Measurements from ENCODE around the gene SOS2. TPM values are rescaled to one million over a fixed set of nuclear protein-coding genes. Genes with fewer than 3 reads are reported as not detected.

The SOS2 gene
- total and polyA plus RNA-seq, 2 of the 4 experiments (the other 2 are of a cell fraction), result 6.3 to 10.9 TPM

DNA sequence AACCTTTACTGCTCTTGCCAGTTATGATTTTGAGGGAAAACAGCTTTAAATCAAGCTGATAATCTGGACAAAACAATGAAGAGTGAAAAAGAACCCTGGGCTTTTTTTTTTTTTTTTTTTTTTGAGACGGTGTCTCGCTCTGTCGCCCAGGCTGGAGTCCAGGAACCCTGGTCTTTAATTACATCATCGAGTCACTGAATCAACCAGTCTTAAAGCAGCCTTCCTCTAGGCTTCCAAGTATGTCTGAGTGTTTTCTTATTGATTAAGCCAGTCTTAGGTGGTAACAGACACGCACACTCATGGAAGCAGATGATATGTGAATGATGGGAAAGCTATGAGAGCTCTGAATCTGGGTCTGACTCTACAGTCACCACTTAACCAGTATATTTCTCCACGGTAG, 109.1 kb downstream of the SOS2 start:
- no peak overlapping the region for H3K14ac ChIP-seq (replicated peaks; ENCODE audit: low read depth, low read length)
- no CpG with 5 or more reads among the region's 6 CpGs for WGBS, 2 experiments (ENCODE audit: extremely low coverage in 2 of 2, insufficient read length in 1 of 2)
- H3K4me2 ChIP-seq (ENCODE audit: low read depth, low read length), result no peak overlapping the region

More for the DNA sequence above, 109.1 kb downstream of the SOS2 start:
- H3K23ac ChIP-seq (ENCODE audit: low read depth, low read length), result no peak overlapping the region
- no peak overlapping the region for H4K8ac ChIP-seq (ENCODE audit: low read depth in 2 of 2, low read length in 2 of 2)
- H3K36me3 ChIP-seq (ENCODE audit: control insufficient read depth, insufficient read depth, low read length), result peaks cover 12% of the 10 kb centered on the region
- no peak overlapping the region for H3K27ac ChIP-seq (ENCODE audit: insufficient read depth, low read length)
- TF ChIP-seq CHD1 (IDR thresholded peaks at IDR 0.05; ENCODE audit: low read depth, low read length) (no peak), MAFK (IDR thresholded peaks at IDR 0.05; ENCODE audit: low read depth, low read length) (no peak), FOS (IDR thresholded peaks at IDR 0.05; ENCODE audit: low read depth, low read length) (no peak), SMC3 (IDR thresholded peaks at IDR 0.05; ENCODE audit: low read depth, low read length) (no peak), CEBPB (IDR thresholded peaks at IDR 0.05; ENCODE audit: low read depth, low read length) (no peak), RAD21 (IDR thresholded peaks at IDR 0.05; ENCODE audit: low read length) (no peak), RFX5 (IDR thresholded peaks at IDR 0.05; ENCODE audit: low read depth, low read length) (no peak), MXI1 (IDR thresholded peaks at IDR 0.05; ENCODE audit: borderline replicate concordance, low read depth, low read length) (no peak), POLR2A (IDR thresholded peaks at IDR 0.05; ENCODE audit: low read depth, low read length) (no peak), NFE2L2 (IDR thresholded peaks at IDR 0.05; ENCODE audit: low read depth, low read length) (no peak)
- TF ChIP-seq, protein P1, sequence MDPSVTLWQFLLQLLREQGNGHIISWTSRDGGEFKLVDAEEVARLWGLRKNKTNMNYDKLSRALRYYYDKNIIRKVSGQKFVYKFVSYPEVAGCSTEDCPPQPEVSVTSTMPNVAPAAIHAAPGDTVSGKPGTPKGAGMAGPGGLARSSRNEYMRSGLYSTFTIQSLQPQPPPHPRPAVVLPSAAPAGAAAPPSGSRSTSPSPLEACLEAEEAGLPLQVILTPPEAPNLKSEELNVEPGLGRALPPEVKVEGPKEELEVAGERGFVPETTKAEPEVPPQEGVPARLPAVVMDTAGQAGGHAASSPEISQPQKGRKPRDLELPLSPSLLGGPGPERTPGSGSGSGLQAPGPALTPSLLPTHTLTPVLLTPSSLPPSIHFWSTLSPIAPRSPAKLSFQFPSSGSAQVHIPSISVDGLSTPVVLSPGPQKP (IDR thresholded peaks at IDR 0.05; ENCODE audit: borderline replicate concordance, low read depth, low read length), result no peak
- TF ChIP-seq, protein P2, sequence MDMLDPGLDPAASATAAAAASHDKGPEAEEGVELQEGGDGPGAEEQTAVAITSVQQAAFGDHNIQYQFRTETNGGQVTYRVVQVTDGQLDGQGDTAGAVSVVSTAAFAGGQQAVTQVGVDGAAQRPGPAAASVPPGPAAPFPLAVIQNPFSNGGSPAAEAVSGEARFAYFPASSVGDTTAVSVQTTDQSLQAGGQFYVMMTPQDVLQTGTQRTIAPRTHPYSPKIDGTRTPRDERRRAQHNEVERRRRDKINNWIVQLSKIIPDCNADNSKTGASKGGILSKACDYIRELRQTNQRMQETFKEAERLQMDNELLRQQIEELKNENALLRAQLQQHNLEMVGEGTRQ (IDR thresholded peaks at IDR 0.05; ENCODE audit: low read depth, low read length), result no peak
- TF ChIP-seq, protein P3, sequence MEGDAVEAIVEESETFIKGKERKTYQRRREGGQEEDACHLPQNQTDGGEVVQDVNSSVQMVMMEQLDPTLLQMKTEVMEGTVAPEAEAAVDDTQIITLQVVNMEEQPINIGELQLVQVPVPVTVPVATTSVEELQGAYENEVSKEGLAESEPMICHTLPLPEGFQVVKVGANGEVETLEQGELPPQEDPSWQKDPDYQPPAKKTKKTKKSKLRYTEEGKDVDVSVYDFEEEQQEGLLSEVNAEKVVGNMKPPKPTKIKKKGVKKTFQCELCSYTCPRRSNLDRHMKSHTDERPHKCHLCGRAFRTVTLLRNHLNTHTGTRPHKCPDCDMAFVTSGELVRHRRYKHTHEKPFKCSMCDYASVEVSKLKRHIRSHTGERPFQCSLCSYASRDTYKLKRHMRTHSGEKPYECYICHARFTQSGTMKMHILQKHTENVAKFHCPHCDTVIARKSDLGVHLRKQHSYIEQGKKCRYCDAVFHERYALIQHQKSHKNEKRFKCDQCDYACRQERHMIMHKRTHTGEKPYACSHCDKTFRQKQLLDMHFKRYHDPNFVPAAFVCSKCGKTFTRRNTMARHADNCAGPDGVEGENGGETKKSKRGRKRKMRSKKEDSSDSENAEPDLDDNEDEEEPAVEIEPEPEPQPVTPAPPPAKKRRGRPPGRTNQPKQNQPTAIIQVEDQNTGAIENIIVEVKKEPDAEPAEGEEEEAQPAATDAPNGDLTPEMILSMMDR (conservative IDR thresholded peaks at IDR 0.05; ENCODE audit: low read depth, low read length), result no peak
- no peak overlapping the region for H2BK5ac ChIP-seq (ENCODE audit: low read depth, low read length, poor library complexity, severe bottlenecking)
- H4K91ac ChIP-seq (ENCODE audit: insufficient read depth, low read depth, low read length), result no peak overlapping the region
- H2BK20ac ChIP-seq (ENCODE audit: low read depth, low read length), result no peak overlapping the region
- dilution Hi-C loops (cut with HindIII; ENCODE audit: low sequenced_read_pairs, unreplicated experiment) (no loop called here), intact Hi-C loops (cut with micrococcal nuclease) (no loop called here), in situ Hi-C loops (cut with MboI; ENCODE audit: low sequenced_read_pairs) (no loop called here)
- H2BK120ac ChIP-seq (ENCODE audit: low read depth, low read length), result no peak overlapping the region
- no peak overlapping the region for H3K18ac ChIP-seq (ENCODE audit: low read depth, low read length)
- H3K9me1 ChIP-seq (ENCODE audit: insufficient read depth, low read length), result peaks cover 2% of the 10 kb centered on the region; the same call in 1 of the 2 replicates
- no peak overlapping the region for H3K9ac ChIP-seq (ENCODE audit: low read depth, low read length)
- no peaks in the 10 kb centered on the region for H4K20me1 ChIP-seq (ENCODE audit: insufficient read depth, low read length)
- no peak overlapping the region for H2BK15ac ChIP-seq (ENCODE audit: low read depth, low read length)
- H3K56ac ChIP-seq (ENCODE audit: extremely low read depth, insufficient read depth, low read length), result no peak overlapping the region
- no peak overlapping the region for H3K4ac ChIP-seq (ENCODE audit: low read depth, low read length)
- no peak overlapping the region for H4K5ac ChIP-seq (ENCODE audit: low read depth, low read length)
- H3K4me1 ChIP-seq (ENCODE audit: control insufficient read depth, insufficient read depth, low read length), result no peaks in the 10 kb centered on the region
- ChIA-PET CTCF (interaction anchor here (0.8 kb wide), 1 partner anchor 13 kb away, joined by 3 read pairs; no protein-coding TSS in a partner anchor), POLR2A (ENCODE audit: unreplicated experiment) (no interaction called here)
- H2AK5ac ChIP-seq (ENCODE audit: low read depth, low read length), result no peak overlapping the region
- H3K4me3 ChIP-seq (ENCODE audit: insufficient read depth, low read depth, low read length), result no peak overlapping the region
- DNase-seq (no peak), ATAC-seq (ENCODE audit: low read depth) (no peak)
- H3K9me3 ChIP-seq (ENCODE audit: control insufficient read depth, insufficient read depth, low read length), result no peaks in the 10 kb centered on the region
- no peak overlapping the region for H2AK9ac ChIP-seq (replicated peaks; ENCODE audit: low read depth, low read length, poor library complexity)
- H2AFZ ChIP-seq (replicated peaks; ENCODE audit: low read length, poor library complexity), result no peak overlapping the region
- H3K79me1 ChIP-seq (ENCODE audit: low read depth in 1 of 2, low read length in 2 of 2), result no peaks in the 10 kb centered on the region; a peak in 2 of 4 replicates
- no TSS peak for BruUV-seq (replicated peaks)
- H3K27me3 ChIP-seq (ENCODE audit: control insufficient read depth, insufficient read depth, low read length), result no peaks in the 10 kb centered on the region
